ENCODE data around the gene NT5DC4.

DNA sequence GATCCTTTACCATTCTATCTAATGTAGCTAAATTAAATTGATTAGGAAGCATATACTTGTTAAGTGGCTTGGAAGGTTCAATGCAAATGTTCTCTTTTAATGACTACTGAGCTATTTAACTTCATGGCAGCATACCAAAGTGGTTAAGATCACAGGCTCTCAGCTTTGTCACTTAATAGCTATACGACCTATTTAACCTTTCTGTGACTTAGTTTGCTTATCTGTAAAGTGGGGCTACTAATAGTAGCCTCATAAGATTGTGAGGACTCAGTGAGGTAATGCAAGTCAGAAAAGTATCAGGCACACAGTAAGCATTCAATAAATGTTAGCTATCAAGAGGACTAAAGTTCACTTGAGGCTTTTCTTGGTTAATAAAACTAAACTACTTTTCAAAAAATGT is 39.3 kb downstream of the NT5DC4 start:
- TF ChIP-seq TAF1 (IDR thresholded peaks at IDR 0.05; ENCODE audit: borderline replicate concordance, insufficient read depth, low read length): no peak
- no peak for TF ChIP-seq POLR2AphosphoS5 (IDR thresholded peaks at IDR 0.05; ENCODE audit: low read depth, low read length)

All from PFSK-1 (cell line).